Breast epithelium (tissue), 3 donors: Measurements from ENCODE around the gene KANSL2.

Experiments
- POLR2AphosphoS5 ChIP-seq, 3 donors: sonication (generic); formaldehyde crosslinking; IDR thresholded peaks; one replicate each; pipeline ENCODE4 v1.6.1; 2017; ENCODE audit warnings: antibody characterized with exemption in 3 of 3
- TF ChIP-seq, protein P1 (sequence below), 3 donors: fragments of 450-650 bp; IDR thresholded peaks; one replicate each; pipeline ENCODE4 v1.5.1; 2016 to 2017; ENCODE audit warnings: antibody characterized with exemption in 3 of 3, mild to moderate bottlenecking in 3 of 3, moderate library complexity in 3 of 3

DNA sequence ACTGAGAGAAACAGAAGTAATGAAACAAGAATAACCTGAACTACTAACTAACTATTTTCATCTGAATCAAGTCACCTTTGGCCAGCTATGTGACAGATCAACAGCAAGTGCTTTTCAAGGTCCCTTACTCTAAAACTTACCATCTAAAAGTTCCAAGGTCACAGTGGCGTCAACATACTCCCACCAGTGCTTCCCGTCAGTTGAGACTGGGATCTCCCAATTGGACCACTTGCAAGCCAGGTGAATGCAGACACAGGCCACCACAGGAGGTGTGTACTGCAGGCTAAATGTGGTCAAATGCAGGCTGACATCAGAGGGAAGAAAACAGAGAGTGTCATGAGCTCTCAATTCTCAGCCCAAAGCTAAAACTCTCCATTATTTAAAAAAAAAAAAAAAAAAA lies 13.8 kb upstream of the KANSL2 start:
- TF ChIP-seq, protein P1, sequence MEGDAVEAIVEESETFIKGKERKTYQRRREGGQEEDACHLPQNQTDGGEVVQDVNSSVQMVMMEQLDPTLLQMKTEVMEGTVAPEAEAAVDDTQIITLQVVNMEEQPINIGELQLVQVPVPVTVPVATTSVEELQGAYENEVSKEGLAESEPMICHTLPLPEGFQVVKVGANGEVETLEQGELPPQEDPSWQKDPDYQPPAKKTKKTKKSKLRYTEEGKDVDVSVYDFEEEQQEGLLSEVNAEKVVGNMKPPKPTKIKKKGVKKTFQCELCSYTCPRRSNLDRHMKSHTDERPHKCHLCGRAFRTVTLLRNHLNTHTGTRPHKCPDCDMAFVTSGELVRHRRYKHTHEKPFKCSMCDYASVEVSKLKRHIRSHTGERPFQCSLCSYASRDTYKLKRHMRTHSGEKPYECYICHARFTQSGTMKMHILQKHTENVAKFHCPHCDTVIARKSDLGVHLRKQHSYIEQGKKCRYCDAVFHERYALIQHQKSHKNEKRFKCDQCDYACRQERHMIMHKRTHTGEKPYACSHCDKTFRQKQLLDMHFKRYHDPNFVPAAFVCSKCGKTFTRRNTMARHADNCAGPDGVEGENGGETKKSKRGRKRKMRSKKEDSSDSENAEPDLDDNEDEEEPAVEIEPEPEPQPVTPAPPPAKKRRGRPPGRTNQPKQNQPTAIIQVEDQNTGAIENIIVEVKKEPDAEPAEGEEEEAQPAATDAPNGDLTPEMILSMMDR (IDR thresholded peaks at IDR 0.05): no peak
- no peak for TF ChIP-seq POLR2AphosphoS5 (IDR thresholded peaks at IDR 0.05)
